SK-N-SH treated with all-trans-retinoic acid at 6 μM for 48 hours (cell line): Measurements from ENCODE around the gene MPPED2.

Experiments used
- ATAC-seq: fragments of 200-7000 bp; cut with Tn5 transposase; 3 replicates; pipeline ENCODE4 v1.9.1; 2020; ENCODE audit warnings: mild to moderate bottlenecking, moderate library complexity
- ISL1 ChIP-seq: fragments of 250-450 bp; sonication (Bioruptor Pico); IDR thresholded peaks from 2 replicates; pipeline ENCODE4 v2.1.2; 2022; ENCODE audit warnings: mild to moderate bottlenecking, moderate library complexity
- OSR1 ChIP-seq: fragments of 250-450 bp; sonication (Bioruptor Pico); IDR thresholded peaks from 2 replicates; pipeline ENCODE4 v1.8.0; 2022; ENCODE audit warnings: moderate library complexity, mild to moderate bottlenecking, inconsistent platforms
- PPARA ChIP-seq: fragments of 250-450 bp; sonication (Bioruptor Pico); IDR thresholded peaks from 2 replicates; pipeline ENCODE4 v1.5.0; 2020; ENCODE audit warnings: mild to moderate bottlenecking, borderline replicate concordance
- ZFP3 ChIP-seq: fragments of 250-450 bp; sonication (Bioruptor Pico); IDR thresholded peaks from 2 replicates; pipeline ENCODE4 v1.5.0; 2020; ENCODE audit warnings: mild to moderate bottlenecking, moderate library complexity
- ZNF8 ChIP-seq: fragments of 450-650 bp; formaldehyde crosslinking; IDR thresholded peaks from 2 replicates; pipeline ENCODE4 v1.5.0; 2020; ENCODE audit warnings: mild to moderate bottlenecking, moderate library complexity
- TF ChIP-seq, protein P1 (sequence below): fragments of 250-450 bp; sonication (Bioruptor Pico); IDR thresholded peaks from 2 replicates; pipeline ENCODE4 v1.5.1; 2020; ENCODE audit warnings: low read depth, mild to moderate bottlenecking, moderate library complexity

The MPPED2 gene

GRCh38 chr11:30364139-30364836 is 221.9 kb downstream of the MPPED2 start:
- no peak for ATAC-seq
- no peak for TF ChIP-seq PPARA (CRISPR knock-in tag)

GRCh38 chr11:30360741-30361140 is 225.4 kb downstream of the MPPED2 start:
- TF ChIP-seq ISL1 (CRISPR knock-in tag), result no peak
- TF ChIP-seq ZNF8 (CRISPR knock-in tag), result no peak
- TF ChIP-seq, protein P1, sequence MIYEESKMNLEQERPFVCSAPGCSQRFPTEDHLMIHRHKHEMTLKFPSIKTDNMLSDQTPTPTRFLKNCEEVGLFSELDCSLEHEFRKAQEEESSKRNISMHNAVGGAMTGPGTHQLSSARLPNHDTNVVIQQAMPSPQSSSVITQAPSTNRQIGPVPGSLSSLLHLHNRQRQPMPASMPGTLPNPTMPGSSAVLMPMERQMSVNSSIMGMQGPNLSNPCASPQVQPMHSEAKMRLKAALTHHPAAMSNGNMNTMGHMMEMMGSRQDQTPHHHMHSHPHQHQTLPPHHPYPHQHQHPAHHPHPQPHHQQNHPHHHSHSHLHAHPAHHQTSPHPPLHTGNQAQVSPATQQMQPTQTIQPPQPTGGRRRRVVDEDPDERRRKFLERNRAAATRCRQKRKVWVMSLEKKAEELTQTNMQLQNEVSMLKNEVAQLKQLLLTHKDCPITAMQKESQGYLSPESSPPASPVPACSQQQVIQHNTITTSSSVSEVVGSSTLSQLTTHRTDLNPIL, result no peak
- TF ChIP-seq ZFP3, result no peak
- TF ChIP-seq OSR1 (CRISPR knock-in tag), result no peak
- TF ChIP-seq, all 23 proteins: peak for 0
- no peak for ATAC-seq
